KG1 (cell line): ENCODE measurements around the gene SNRNP48.

Experiments used
- DNase-seq: peaks from one replicate; lab custom pipeline; 2025; lab: John Stamatoyannopoulos, UW

The SNRNP48 gene, protein sequence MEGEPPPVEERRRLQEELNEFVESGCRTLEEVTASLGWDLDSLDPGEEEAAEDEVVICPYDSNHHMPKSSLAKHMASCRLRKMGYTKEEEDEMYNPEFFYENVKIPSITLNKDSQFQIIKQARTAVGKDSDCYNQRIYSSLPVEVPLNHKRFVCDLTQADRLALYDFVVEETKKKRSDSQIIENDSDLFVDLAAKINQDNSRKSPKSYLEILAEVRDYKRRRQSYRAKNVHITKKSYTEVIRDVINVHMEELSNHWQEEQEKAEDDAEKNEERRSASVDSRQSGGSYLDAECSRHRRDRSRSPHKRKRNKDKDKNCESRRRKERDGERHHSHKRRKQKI

DNA sequence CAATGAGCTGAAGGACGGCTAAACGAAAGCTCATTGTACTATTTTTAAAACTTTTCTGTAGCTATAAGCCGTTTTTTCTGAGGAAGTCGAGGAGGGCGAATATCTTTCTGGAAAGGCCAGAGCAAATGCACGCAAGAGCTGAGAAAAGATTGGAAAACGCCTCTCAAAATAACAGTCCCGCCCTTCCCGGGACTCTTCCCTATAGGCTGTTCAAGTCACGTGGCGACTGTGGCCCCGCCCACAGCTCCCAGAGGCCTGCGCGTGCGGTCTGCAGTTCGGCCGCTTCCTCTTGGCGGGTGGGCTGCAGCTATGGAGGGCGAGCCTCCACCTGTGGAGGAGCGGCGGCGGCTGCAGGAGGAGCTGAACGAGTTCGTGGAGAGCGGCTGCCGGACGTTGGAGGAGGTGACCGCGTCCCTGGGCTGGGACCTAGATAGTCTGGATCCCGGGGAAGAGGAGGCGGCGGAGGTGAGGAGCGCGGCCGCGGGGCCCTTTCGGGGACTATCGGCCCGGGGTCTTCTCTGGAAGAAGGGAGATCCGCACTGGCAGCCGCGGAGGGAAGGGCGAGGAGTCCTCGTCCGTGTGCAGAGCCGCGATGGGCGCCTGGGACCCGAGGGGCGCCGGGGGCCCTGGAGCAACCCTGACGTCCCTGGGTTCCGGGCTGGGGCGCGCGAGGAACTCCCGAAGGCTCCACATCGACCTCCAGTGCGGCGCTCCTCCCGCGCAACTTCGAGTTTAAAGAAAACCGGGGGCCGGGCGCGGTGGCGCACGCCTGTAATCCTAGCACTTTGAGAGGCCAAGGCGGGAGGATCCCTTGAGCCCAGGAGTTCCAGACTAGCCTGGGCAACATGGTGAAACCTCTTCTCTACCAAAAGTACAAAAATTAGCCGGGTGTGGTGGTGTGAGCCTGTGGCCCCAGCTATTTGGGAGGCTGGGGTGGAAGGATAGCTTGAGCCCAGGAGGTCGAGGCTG, at the start of gene SNRNP48:
TSS of gene SNRNP48 (plus strand) at position 250 of the 969 bp plus-strand sequence. CDS start at position 310, 60 bp downstream.
- peak; percentile 83 for DNase-seq

DNA sequence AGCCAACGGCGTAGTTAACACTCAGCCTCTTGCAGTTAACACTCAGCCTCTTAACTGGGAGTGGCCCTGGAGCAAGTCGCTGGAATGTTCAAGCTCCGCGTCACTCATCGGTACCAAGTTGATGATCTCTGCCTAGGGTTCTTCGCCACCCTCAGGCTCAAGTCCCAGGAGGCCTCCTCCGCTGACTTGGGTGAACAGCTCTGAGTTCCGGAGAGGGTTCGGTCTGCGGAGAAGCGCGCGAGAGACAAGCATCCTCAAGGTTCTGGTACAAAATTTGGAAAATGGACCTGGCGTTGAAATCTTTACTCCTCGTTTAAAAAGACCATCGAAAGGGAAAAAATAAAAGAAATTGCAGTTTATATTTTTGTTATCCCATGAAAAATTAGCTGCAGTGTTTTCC, 49.4 kb upstream of the SNRNP48 start:
- DNase-seq = no peak

DNA sequence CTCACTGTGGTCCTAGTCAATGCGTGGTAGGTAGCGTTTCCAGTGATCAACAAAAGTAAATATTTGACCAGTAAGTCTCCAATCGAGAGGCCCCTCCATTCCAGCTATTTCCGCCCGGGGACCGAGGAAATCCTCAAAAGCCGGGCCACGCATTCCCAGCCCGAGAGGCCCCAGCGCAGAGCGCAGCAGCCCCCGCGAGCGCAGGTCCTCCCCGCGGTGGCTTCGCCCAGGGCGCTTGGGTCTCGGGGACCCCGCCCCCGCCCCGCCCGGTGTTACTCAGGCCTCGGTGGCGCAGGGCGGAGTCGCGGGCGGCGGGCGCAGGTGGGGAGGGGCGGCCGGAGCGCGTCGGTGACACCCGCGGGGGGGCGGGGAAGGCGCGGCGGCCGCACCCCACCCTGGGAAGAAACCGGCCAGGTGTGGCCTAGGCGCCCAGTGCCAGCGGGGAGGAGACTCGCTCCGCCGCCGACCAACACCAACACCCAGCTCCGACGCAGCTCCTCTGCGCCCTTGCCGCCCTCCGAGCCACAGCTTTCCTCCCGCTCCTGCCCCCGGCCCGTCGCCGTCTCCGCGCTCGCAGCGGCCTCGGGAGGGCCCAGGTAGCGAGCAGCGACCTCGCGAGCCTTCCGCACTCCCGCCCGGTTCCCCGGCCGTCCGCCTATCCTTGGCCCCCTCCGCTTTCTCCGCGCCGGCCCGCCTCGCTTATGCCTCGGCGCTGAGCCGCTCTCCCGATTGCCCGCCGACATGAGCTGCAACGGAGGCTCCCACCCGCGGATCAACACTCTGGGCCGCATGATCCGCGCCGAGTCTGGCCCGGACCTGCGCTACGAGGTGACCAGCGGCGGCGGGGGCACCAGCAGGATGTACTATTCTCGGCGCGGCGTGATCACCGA, 48.6 kb upstream of the SNRNP48 start, which contains the start of gene DSP:
TSS of gene DSP (plus strand) at position 497 of the 890 bp plus-strand sequence. CDS start at position 742, 245 bp downstream.
- DNase-seq = no peak

DNA sequence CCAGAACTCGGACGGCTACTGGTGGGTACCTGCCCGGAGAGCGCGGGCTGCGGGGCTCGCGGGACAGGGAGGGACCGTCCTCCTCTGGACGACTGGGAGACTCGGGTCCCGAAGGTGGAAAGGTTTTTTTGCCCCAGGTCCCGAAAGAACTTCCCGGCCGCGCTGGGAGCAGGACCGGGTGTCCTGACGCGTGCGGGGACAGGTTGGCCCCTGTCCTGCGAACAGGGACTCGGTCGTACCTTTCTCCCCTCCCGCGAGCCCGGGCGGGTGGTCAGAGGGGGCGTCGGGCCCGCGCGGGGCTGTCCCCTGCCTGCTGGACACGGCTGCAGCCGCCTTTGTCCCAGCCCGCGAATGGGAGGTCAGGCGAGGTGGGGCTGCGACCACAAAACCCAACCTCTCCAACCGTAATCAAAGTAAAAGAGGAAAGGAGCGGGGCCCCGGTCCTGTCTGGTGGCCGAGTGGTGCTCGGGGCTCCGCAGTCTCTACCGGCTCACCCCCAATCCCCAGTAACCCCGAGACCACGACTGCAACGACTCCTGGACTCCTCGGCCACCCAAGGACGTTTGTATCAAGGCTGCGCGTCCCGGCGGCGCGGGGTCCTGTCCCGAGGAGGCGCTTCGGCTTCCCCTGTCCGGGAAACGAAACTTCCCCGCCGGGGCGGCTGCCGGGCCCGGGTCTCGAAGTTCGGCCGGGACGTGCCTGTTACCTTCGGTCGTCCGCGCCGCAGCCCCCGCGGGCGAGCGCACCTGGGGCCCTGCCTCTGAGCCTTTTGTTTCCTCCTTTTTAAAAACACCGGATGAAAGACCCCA, 47.7 kb upstream of the SNRNP48 start:
- peak; percentile 27 for DNase-seq

DNA sequence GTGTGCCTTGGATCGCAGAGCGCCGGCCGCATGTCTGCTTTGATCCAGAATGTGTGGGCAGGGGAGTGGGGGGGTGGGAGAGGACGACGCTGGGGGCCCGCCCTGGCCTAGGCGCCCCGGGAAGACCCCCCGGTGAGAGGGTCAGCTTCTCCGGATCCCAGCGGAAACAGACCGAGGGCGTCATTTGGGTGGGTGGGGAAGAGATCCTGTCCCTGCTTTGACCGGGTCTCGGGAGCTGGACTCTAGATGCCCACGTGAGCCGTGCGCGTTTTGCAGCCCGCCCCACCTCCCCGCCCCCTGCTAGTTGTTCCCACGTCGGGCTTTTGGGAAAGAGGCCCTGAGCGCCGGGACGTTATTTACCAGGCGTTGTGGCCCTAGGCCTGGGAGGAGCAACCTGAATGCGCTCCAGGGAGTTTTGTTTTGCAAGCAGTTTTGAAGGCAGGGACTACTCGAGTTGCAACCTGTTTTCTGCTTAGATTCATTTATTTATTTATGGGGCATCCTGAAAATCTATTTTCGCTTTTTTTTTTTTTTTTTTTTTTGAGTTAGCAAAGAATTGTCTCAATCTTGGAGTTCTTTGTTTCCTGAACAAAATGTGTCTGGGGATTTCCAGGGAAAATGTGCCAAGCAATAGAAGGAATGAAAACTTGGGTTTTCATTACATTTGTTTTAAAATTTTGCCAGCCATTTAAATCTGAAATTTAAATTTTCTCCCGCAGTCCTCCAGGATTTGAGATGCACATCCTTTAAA, 46.9 kb upstream of the SNRNP48 start:
- DNase-seq = no peak

DNA sequence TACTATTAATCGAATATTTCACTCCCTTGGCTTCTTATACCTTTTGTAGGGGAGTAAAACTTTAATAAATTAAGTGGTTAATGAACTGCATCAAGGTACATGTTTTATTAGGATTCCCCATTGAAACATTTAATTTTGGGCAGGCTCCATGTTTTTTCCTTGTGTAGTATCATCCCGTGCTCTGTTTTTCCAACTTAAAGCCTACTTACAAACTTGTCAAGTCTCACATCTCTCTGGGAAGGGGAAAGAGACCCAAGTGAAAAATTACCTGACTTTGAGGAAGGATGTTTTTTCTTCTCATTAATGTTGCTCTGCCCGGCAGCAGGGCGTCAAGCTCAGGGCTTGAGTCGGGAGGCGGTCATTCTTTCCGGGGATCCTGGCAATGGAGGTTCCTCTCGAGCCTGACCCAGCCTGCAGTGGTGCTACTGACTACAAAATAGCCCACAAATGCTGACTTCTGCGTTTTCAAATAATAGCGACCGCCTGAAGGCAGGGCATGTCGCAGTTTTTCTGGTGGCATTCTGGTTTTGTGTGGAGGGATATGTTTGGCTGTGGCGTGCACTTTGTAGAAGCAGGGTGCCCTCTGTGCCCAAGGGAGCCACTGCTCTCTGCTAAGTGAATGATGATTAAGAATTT, 46.1 kb upstream of the SNRNP48 start:
- DNase-seq = no peak

DNA sequence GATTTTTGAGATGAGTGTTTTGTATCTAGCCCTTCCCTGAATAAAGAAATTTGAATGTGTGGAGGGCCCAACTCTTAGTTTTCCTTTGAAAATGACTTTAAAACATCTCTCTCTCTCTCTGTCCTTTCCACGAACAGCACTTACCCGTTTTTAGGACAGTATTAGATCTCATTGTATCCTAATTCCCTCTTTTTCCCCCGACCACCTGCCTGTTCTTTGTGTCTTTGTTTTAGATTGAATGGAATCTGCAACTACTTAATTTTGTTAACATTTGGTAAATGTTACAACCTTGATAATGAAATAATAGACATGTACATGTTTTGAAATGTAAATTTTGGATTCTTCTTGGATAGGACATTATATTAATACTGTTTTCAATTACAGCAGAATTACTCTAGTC, 45.4 kb upstream of the SNRNP48 start:
- DNase-seq = no peak

DNA sequence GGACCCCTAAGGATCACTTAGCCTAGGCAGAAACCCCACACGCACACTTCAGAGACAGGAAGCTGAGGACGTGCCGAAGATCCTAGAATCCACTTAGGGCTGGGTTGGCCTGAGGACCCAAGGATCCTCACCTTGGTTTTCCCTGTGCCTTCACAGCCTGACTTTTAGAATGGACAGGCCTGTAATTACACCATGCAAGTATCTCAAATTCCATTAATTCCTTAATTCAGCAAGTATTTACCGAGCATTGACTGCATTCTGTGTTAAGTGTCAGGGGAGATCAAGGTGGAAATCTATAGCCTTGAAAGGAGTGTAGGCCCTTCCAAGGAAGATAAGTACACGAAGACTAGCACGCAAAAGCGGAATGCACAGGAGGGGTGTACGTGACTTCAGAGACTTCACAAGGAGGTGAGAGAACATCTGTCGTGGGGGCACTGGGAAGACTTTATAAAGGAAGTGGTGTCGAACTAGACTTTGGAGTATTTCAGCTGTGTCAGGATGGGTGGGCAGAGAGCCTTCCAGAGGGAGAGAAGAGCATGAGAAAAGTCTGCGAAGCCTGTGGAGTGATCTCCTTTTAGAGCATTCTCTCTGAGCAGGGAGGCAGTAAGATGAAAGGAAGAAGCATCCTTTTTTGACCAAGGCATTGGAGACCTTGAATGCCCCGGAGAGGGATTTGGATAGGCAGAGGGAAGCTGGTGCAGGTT, 44.5 kb upstream of the SNRNP48 start:
- DNase-seq = no peak

DNA sequence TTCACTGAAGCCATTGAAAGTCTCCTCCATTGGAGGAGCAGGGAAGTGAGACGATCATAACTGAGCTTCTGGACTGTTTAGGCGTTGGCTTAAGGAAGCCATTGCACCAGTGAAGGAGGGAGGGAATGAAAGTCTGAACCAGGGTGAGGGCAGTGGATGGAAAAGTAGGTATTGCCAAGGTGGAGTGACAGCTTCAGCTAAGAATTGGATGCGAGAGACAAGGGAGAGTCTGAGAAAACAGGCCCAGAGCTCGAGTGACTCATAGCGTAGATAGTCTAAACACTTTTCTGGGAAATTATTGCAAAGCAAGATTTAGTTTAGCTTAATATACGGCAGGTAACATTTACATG, 44.0 kb upstream of the SNRNP48 start:
- no peak for DNase-seq

DNA sequence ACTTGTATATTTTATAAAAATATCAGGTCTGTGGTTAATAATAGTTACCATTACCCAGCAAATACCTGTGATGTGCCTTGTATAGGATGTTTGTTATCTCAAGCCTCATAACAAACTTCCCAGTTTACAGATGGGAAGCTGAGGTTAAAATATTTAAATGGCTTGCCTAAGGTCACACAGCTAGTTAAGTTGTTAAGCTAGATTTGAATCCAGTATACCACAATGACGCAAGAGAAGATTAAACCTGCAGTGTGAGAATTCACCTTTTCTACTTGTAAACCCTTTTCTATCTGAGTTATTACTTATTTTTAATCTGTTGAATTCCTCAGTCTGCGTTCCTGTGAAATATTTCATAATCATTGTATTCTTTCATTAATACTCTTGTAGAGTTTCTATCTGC, 43.6 kb upstream of the SNRNP48 start:
- DNase-seq = no peak

DNA sequence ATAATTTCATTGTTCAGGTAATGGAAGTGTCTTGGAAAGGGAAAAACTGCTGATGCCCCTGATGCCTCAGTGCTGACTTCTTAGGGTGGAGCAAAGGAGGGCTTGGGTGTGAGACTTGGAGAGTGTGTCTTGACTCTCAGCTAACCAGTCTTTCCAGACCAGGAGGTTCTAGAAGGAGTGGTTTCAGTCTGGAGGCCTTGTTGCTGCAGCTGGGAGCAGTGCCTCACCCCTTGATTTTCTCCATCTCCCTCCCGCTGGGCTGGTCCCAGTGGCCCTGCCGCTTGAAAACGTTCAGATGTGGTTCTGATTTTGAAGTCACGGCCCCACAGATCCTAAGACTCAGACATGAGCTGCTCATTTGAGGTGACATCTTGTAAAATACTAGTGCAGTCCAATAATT, 43.1 kb upstream of the SNRNP48 start:
- no peak for DNase-seq

DNA sequence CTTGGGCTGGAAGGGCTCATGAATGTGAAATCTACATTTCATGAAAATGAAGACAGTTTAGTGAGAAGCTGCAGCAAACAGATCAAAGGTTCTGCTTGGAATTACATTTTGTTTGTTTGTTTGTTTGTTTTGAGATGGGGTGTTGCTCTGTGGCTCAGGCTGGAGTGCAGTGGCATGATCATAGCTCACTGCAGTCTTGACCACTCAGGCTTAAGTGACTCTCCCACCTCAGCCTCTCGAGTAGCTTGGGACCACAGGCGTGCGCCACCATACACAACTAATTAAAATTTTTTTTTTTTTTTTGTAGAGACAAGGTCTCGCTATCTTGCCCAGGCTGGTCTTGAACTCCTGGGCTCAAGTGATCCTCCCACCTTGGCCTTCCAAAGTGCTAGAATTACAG, 42.7 kb upstream of the SNRNP48 start:
- DNase-seq = no peak

DNA sequence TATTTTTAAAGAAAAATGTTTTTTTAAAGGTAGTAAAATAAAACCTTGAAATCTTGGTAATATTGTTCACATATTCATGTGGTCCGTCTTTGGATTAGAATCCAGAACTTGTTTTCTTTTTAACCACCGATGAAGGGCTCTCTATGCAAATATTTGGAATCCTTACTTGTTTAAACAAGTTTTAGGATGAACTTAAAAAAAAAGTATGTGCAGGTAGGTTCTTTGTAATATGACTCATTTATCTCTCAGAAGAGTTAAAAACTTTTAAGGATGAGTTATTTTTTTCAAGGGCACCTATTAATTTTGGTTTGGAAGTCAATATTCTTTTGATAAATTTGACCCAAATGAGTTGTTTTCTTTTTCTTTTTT, 39.6 kb upstream of the SNRNP48 start:
- DNase-seq = no peak

DNA sequence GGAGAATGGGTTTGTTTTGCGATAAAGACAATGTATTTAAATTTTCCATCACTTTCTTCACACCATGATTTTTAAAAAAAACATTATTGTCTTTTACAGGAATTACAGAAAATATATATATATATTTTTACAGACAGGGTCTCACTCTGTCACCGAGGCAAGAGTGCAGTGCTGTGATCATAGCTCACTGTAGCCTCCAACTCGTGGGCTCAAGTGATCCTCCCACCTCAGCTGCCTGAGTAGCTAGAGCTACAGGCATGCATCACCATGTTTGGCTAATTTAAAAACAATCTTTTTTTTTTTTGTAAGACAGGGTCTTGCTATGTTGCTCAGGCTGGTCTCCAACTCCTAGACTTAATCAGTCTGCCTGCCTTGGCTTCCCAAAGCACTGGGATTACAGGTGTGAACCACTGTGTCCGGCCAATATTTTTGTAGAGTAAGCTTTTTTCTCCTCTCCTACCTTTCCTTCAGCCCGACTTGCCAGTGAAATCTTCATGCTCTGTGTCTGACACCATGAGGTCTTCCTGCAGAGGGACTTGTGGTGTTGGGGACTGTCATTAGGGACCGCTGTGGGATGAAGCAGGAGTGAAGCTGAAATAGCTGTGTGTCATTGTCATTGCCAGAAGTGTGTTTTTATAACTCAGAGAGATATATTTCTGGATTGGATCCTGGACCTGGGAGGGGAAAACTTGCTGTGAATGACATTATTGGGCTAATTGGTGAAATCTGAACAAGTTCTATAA, 35.3 kb upstream of the SNRNP48 start:
- no peak for DNase-seq

DNA sequence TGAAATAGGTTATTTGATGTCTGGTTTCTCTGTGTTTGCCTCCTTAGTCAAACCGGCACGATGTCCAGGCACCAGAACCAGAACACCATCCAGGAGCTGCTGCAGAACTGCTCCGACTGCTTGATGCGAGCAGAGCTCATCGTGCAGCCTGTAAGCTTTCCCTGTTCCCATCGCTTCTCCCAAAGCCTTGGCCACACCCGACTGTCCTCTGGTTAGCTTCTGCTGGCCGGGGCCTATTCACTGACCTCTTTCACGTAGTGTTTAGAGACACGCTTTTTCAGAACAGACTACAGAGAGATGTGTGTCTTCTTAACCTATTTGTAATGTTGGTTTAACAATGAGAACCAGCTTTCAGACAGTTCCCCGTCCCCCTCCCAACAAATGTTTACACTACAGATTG, 34.3 kb upstream of the SNRNP48 start:
- no peak for DNase-seq

DNA sequence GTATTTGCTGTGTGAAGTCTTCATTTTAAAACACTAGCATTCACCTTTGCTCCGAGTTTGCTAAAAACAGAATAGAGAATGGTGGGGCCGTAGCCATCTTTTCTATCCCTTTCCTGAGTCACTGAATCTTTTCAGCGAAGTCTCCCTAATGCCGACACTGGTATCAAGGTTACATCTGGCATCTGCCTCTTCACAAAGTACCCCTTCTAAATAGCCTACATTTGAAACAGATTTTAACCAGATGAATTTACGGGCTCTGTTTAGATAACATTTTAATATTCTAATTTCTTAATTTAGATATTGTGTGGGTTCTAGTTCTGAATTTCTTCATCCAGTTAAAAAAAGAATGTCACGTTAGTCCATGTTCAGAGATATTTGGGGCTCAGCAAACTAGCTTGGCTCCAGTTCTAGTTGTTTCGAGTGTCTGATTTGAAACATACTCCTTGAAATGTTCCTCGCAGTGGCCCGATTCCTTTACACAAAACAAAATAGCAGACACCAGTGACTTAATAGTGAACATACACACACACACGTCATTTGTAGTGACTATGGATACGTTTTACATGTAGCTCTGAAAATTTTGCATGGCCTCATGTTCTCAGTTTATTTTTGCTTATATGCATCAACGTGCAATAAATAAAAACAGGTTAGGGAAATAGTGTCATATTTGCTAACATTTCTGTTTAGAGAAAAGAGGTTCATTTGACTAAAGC, 33.4 kb upstream of the SNRNP48 start:
- no peak for DNase-seq

DNA sequence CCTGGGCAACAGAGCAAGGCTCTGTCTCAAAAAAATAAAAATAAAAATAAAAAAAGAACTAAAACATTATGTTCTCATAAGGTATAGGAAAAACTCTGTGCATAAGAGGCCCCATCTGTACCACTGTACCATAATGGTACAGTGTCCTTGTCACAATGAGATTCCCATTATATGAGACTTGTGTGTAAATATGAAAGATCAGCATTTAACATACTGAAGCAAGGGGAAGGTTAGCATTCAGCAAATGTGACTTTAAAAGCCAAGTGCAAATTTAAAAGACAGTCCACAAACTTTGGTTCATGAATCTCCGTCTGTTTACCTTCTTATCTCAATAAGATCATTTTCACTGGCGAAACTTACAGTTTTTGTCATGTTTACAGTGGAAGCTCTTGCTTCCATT, 32.3 kb upstream of the SNRNP48 start:
- DNase-seq = no peak

DNA sequence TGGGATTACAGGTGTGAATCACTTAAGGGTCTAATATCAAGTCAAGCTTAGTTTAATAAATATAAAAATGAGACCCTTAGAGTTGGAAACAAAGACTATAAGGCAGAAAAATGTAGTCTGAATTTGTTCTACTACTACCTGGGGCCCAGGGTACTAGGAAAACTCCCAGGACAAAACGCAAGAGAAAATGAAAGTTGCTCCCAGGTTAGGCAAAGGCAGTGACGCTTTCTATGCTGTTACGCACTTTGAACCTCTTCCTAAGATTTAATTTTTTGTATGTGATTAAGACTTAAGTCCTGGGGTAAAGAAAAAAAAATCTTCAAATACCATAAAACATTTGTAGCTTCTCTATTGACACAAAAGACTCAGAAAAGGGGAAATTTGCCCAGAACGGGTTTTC, 31.2 kb upstream of the SNRNP48 start:
- no peak for DNase-seq
